Right renal pelvis (tissue), 4 donors: Measurements from ENCODE around the gene TCF7L1. TPM values are rescaled to one million over a fixed set of nuclear protein-coding genes. Genes with fewer than 3 reads are reported as not detected.
"Not testable (repeated sequence)": the region's sequence is repeated elsewhere in the genome, so short reads cannot be mapped to it uniquely, and the experiment has no call there.

Experiments
- DNase-seq, 4 donors: peaks; one replicate each; pipeline ENCODE4 v3.0.0-alpha.2; 2013; ENCODE audit warnings: low read depth in 4 of 4, low spot score in 3 of 4, missing footprints in 1 of 4
- polyA plus RNA-seq, 4 donors: library from polyadenylated mRNA; unstranded; fragments of 120-200 nt; gene quantifications; one replicate each; pipeline ENCODE4 v1.2.1, GENCODE V29; 2013; ENCODE audit not compliant: insufficient read length in 4 of 4

TCF7L1 gene
- polyA plus RNA-seq, 4 donors = 49.5 to 59.1 (median 54.7) TPM

- DNase-seq = no peak
Observed at GRCh38 chr2:85180322-85181133, 47.3 kb downstream of the TCF7L1 start.

- no peak for DNase-seq
Observed at GRCh38 chr2:85181134-85181631, 48.0 kb downstream of the TCF7L1 start.

GRCh38 chr2:85181844-85182456 lies 48.8 kb downstream of the TCF7L1 start:
- DNase-seq = no peak

GRCh38 chr2:85183076-85183475 lies 49.9 kb downstream of the TCF7L1 start:
- DNase-seq = no peak

- no peak for DNase-seq
Observed at GRCh38 chr2:85183479-85183878, 50.3 kb downstream of the TCF7L1 start.

GRCh38 chr2:85184231-85184630 lies 51.0 kb downstream of the TCF7L1 start:
- DNase-seq = no peak

GRCh38 chr2:85184990-85185389 lies 51.8 kb downstream of the TCF7L1 start:
- no peak for DNase-seq

GRCh38 chr2:85185431-85185940 lies 52.3 kb downstream of the TCF7L1 start:
- DNase-seq = no peak

- DNase-seq = no peak
Observed at GRCh38 chr2:85187069-85187468, 53.9 kb downstream of the TCF7L1 start.

GRCh38 chr2:85188852-85189251 lies 55.7 kb downstream of the TCF7L1 start:
- no peak for DNase-seq

GRCh38 chr2:85189606-85190270 lies 56.5 kb downstream of the TCF7L1 start:
- no peak for DNase-seq

GRCh38 chr2:85191157-85191556 lies 58.0 kb downstream of the TCF7L1 start:
- DNase-seq = no peak

- no peak for DNase-seq
Observed at GRCh38 chr2:85194780-85195480, 61.7 kb downstream of the TCF7L1 start.

- DNase-seq = no peak
Observed at GRCh38 chr2:85195956-85196355, 62.8 kb downstream of the TCF7L1 start.

GRCh38 chr2:85199698-85200097 lies 66.5 kb downstream of the TCF7L1 start:
- DNase-seq = no peak

- no peak for DNase-seq
Observed at GRCh38 chr2:85209887-85210286, 76.7 kb downstream of the TCF7L1 start.

GRCh38 chr2:85210511-85210910 lies 77.3 kb downstream of the TCF7L1 start:
- DNase-seq = no peak

- DNase-seq = not testable (repeated sequence)
Observed at GRCh38 chr2:85211606-85212005, 78.4 kb downstream of the TCF7L1 start.

GRCh38 chr2:85212841-85213240 lies 79.6 kb downstream of the TCF7L1 start:
- DNase-seq = no peak

GRCh38 chr2:85213404-85213803 lies 80.2 kb downstream of the TCF7L1 start:
- no peak for DNase-seq
